NB4 (cell line): ENCODE measurements around the gene TEX19.
A peak's percentile ranks its signal among the peaks of the same experiment; 100 is the strongest.

Source experiments
- DNase-seq: peaks from one replicate; pipeline ENCODE4 v3.0.0; 2010; ENCODE audit warnings: low read depth
- H3K4me3 ChIP-seq: one replicate; pipeline ENCODE4 v1.5.1; 2011; ENCODE audit warnings: mild to moderate bottlenecking, low read depth, low read length, moderate library complexity
- MYC ChIP-seq: IDR thresholded peaks from 2 replicates; pipeline ENCODE4 v1.6.1; 2011; ENCODE audit warnings: low read depth, low read length
- POLR2A ChIP-seq: IDR thresholded peaks from 2 replicates; pipeline ENCODE4 v1.6.1; 2011; ENCODE audit warnings: mild to moderate bottlenecking; ENCODE audit not compliant: insufficient read length; ENCODE audit errors: extremely low read depth
- TF ChIP-seq, protein P1 (sequence below): IDR thresholded peaks from 2 replicates; pipeline ENCODE4 v1.6.1; 2011; ENCODE audit warnings: low read depth, low read length
- TF ChIP-seq, protein P2 (sequence below): IDR thresholded peaks from one replicate; pipeline ENCODE4 v1.5.1; 2012; ENCODE audit warnings: low read depth, low read length

Gene TEX19

DNA sequence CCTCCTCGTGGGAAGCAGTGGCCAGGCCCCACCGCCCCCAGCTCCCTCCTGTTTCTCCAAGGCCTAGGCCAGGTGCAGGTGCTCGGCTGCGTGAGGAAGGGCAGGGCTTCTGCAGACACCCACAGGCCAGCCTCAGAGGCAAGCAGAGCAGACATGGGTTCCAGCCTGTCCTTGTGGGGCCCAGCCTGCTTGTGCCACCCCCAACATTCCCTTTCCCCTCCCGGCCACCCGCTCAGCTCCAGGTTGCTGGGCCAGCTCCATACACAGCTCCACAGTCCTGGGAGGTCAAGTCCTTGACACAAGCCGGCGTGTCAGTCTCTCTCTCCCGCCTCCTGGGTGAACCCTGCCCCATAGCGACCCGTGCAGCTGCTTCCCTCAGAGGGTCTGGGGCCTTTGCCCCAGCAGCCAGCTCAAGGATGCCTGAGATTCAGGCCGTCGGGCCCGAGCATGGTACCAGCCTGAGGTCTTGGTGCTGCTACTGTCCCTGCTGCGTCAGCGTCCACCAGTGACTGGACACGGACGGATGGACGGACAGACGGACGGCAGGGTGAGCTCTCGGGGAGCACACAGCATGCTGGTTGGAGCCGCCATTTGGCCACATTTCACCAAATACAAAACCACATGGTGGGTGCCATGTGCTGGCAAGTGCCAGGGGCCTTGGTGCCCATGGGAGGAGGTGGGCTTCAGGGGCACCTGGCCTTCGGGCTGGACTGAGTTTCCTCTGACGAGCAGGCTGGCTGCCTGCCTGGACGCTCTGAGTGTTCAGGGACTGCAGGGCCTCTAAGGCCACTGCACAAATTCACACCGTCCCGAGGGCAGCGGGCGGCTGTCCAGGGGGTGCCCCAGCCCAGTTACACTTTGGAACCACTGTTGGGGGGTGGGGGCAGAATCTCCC is 33.5 kb upstream of the TEX19 start:
- no peak for DNase-seq
- TF ChIP-seq, protein P1, sequence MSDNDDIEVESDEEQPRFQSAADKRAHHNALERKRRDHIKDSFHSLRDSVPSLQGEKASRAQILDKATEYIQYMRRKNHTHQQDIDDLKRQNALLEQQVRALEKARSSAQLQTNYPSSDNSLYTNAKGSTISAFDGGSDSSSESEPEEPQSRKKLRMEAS, result no peak
- no peak for TF ChIP-seq POLR2A
- no peak for TF ChIP-seq MYC
- TF ChIP-seq, protein P2, sequence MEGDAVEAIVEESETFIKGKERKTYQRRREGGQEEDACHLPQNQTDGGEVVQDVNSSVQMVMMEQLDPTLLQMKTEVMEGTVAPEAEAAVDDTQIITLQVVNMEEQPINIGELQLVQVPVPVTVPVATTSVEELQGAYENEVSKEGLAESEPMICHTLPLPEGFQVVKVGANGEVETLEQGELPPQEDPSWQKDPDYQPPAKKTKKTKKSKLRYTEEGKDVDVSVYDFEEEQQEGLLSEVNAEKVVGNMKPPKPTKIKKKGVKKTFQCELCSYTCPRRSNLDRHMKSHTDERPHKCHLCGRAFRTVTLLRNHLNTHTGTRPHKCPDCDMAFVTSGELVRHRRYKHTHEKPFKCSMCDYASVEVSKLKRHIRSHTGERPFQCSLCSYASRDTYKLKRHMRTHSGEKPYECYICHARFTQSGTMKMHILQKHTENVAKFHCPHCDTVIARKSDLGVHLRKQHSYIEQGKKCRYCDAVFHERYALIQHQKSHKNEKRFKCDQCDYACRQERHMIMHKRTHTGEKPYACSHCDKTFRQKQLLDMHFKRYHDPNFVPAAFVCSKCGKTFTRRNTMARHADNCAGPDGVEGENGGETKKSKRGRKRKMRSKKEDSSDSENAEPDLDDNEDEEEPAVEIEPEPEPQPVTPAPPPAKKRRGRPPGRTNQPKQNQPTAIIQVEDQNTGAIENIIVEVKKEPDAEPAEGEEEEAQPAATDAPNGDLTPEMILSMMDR, result no peak
- H3K4me3 ChIP-seq, result no peak overlapping the region

DNA sequence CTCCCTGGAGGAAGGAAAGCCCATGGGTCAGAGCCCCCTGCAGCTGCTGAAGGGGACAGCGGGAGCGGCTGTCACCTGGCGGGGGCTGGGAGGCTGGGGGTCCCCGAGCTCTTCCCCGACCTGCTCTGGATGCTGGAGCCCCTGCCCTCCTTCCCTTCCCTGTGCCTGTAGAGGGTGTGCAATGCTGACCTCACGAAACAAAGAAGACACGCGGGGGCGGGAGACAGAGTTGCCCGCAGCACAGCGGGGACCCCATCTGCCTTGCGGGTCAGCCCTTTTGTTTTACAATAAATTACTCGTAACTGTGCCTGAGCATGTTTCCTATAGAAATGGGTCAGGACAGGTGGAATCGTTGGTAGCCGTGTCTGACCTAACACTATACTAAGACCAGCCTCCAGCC is 31.8 kb upstream of the TEX19 start:
- DNase-seq, result peak; percentile 51
- H3K4me3 ChIP-seq, result no peak overlapping the region
- TF ChIP-seq, protein P1, result no peak
- no peak for TF ChIP-seq POLR2A
- TF ChIP-seq, protein P2, result no peak
- no peak for TF ChIP-seq MYC

DNA sequence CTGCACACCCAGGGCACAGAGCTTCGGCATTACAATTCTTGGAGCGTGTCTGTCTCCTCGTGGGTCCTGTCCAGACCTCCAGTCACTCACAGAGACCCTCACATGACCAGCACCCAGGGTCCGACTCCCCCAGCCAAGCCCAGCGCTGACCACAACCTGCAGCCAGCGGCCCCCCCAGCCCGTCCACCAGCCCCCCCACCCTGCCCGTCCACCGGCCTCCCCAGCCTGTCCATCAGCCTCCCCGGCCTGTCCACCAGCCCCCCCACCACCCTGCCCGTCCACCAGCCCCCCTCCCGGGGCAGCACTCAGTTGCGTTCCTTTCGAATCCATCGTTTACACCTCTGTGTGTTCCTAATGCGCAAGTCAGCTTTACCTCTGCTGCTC is 31.3 kb upstream of the TEX19 start:
- TF ChIP-seq, protein P2, result no peak
- TF ChIP-seq, protein P1, result no peak
- TF ChIP-seq MYC, result no peak
- TF ChIP-seq POLR2A, result no peak
- DNase-seq, result no peak
- H3K4me3 ChIP-seq, result no peak overlapping the region

DNA sequence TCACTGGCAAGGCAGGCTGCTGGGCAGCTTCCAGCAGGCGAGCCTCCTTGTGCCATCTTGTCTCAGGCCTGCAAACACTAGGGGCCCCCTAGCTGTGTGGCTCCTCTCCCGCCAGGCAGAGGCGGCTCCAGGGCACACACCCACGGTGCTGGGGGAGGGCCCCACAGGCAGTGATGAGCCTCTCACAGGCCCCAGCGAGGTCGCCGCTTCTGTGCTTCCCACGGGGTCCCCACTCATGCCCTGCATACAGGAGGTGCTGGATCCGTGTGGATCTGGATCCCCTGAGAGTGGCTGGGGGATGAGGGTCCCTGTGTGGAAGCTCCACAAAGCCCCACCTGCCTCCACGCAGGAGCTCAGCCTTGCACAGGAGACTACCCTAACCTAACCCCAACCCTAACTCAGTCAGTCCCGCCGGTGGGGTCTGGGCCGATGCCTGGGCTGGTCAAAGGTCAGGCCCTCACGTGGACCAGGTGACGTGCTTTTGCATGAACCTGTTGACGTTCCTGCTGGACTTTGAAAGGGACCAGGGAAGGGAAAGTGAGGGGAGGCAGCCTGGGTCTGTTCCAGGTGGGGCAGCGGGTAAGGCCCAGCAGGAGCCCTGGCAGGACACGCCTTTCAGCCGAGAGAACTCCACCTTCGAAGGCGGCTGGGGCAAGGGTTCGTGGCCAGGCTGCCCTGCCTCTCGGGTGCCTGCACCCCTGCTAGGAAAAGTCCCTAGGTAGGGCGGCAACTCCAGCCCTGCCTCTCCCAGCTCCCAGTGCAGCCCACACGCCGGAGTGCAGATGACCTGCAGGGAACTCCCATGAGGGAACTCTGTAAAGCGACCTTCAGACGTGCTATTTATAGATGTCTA is 30.7 kb upstream of the TEX19 start:
- DNase-seq, result no peak
- H3K4me3 ChIP-seq, result no peak overlapping the region
- TF ChIP-seq, protein P2, result no peak
- no peak for TF ChIP-seq POLR2A
- TF ChIP-seq, protein P1, result no peak
- TF ChIP-seq MYC, result no peak

DNA sequence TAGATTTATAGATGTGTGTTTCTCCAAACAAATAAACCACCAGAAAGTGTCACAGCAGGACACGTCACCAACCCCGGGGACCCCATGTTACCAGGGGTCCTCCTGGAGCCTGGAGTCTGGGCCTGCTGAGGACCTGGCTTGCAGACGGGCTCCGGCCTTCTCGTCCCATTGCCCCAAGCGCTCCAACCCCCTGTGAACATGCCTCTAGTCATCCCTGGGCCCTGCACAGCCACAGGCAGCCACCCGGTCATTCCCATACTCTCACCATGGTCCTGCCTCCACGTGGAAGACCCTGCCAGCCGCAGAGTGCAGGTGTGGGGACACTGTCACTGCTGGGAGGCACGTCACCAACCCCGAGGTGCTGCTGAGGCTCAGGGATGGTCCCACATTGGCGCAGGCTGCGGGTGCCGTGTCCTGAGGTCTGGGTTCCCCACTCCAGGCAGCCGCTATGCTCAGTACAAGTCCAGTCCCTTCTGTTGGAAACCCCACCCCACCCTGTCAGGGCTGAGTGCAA is 30.0 kb upstream of the TEX19 start:
- no peak for DNase-seq
- no peak overlapping the region for H3K4me3 ChIP-seq
- TF ChIP-seq MYC, result no peak
